ENCODE measurements around the gene PCNA. TPM values are rescaled to one million over a fixed set of nuclear protein-coding genes. Genes with fewer than 3 reads are reported as not detected.

The PCNA gene
- total and polyA plus RNA-seq, 8 donors, result 0.87 to 82.3 (median 65.8) TPM

GRCh38 chr20:5128886-5129285 is 9.1 kb upstream of the PCNA start:
- Histone ChIP-seq H3K9me3 (no peaks in the 10 kb centered on the region), H3K27ac (peak overlapping the region in 3 of 5 donors; percentile 97 to 99 (median 97)), H3K4me3 (no peak overlapping the region), H3K27me3 (no peaks in the 10 kb centered on the region), H3K36me3 (no peaks in the 10 kb centered on the region), H3K4me1 (peaks cover 5 to 59% (median 41%) of the 10 kb centered on the region in 4 donors)
- TF ChIP-seq POLR2AphosphoS5 (IDR thresholded peaks at IDR 0.05) (no peak), CTCF (IDR thresholded peaks at IDR 0.05) (no peak), EP300 (IDR thresholded peaks at IDR 0.05) (no peak), POLR2A (IDR thresholded peaks at IDR 0.05) (no peak)
- 61 to 75% (median 66%) methylated on average over 6 of the region's 6 CpGs for WGBS, 5 donors
- intact Hi-C loops (cut with DNase I; ENCODE audit: low total_unique reads), result loop anchor here (5.0 kb wide), 1 partner anchor 63 kb away; no protein-coding TSS in a partner anchor
- no peak for DNase-seq

- Histone ChIP-seq H3K4me3 (peak overlapping the region; percentile 81 to 98 (median 88)), H3K36me3 (no peaks in the 10 kb centered on the region), H3K9me3 (no peaks in the 10 kb centered on the region), H3K4me1 (peaks cover 5 to 57% (median 38%) of the 10 kb centered on the region in 4 donors), H3K27me3 (no peaks in the 10 kb centered on the region), H3K27ac (peak overlapping the region; percentile 93 to 99 (median 97))
- intact Hi-C loops (cut with DNase I; ENCODE audit: low total_unique reads), result loop anchor here (5.0 kb wide), 1 partner anchor 64 kb away; no protein-coding TSS in a partner anchor
- WGBS, 5 donors, result 36 to 39% (median 38%) methylated on average over 6 of the region's 6 CpGs
- TF ChIP-seq POLR2AphosphoS5 (IDR thresholded peaks at IDR 0.05) (no peak), CTCF (IDR thresholded peaks at IDR 0.05) (no peak), POLR2A (IDR thresholded peaks at IDR 0.05) (no peak), EP300 (IDR thresholded peaks at IDR 0.05) (no peak)
- peak in 1 of 2 donors; percentile 32 for DNase-seq
Measured at GRCh38 chr20:5127859-5128424, 8.2 kb upstream of the PCNA start.

GRCh38 chr20:5127204-5127858 is 7.6 kb upstream of the PCNA start:
- 0 to 2% (median 1%) methylated on average over 8 to 44 of the region's 44 CpGs for WGBS, 5 donors
- TF ChIP-seq EP300 (IDR thresholded peaks at IDR 0.05) (no peak), CTCF (IDR thresholded peaks at IDR 0.05) (no peak), POLR2A (IDR thresholded peaks at IDR 0.05) (no peak), POLR2AphosphoS5 (IDR thresholded peaks at IDR 0.05) (peak in 1 of 3 donors; percentile 14)
- H3K27ac ChIP-seq, result peak overlapping the region; percentile 93 to 99 (median 97)
- no peaks in the 10 kb centered on the region for H3K9me3 ChIP-seq
- no peaks in the 10 kb centered on the region for H3K27me3 ChIP-seq
- DNase-seq, result peak; percentile 52 to 91
- peak overlapping the region; percentile 81 to 98 (median 88) for H3K4me3 ChIP-seq
- H3K4me1 ChIP-seq, result peaks cover 5 to 56% (median 37%) of the 10 kb centered on the region in 4 donors
- intact Hi-C loops (cut with DNase I; ENCODE audit: low total_unique reads), result loop anchor here (5.0 kb wide), 1 partner anchor 65 kb away; no protein-coding TSS in a partner anchor
- H3K36me3 ChIP-seq, result no peaks in the 10 kb centered on the region

GRCh38 chr20:5126512-5127203 is 6.9 kb upstream of the PCNA start, which contains the start of gene CDS2:
CDS2 (plus strand) TSS chr20:5127008; CDS start chr20:5127093, 85 bp downstream.
- no peaks in the 10 kb centered on the region for H3K36me3 ChIP-seq
- no peaks in the 10 kb centered on the region for H3K9me3 ChIP-seq
- TF ChIP-seq POLR2A (IDR thresholded peaks at IDR 0.05), result no peak
- TF ChIP-seq EP300 (IDR thresholded peaks at IDR 0.05), result no peak
- TF ChIP-seq POLR2AphosphoS5 (IDR thresholded peaks at IDR 0.05), result peak; percentile 70 to 88 (median 75)
- peak in 5 of 7 experiments; percentile 26 to 68 (median 44) for TF ChIP-seq CTCF (IDR thresholded peaks at IDR 0.05)
- H3K27me3 ChIP-seq, result no peaks in the 10 kb centered on the region
- intact Hi-C loops (cut with DNase I; ENCODE audit: low total_unique reads), result loop anchor here (5.0 kb wide), 1 partner anchor 66 kb away; no protein-coding TSS in a partner anchor
- DNase-seq, result peak; percentile 100
- WGBS, 5 donors, result 0 to 3% (median 0%) methylated on average over 6 to 78 of the region's 78 CpGs
- H3K27ac ChIP-seq, result peak within 1 kb of the TSS; percentile 93 to 99 (median 97)
- peak within 1 kb of the TSS; percentile 81 to 98 (median 88) for H3K4me3 ChIP-seq
- H3K4me1 ChIP-seq, result peaks cover 5 to 50% (median 37%) of the 10 kb centered on the region in 4 donors

All from stomach (tissue), 9 donors.